T-helper 1 cell treated with Interleukin-12 subunit alpha and Interleukin-12 subunit beta and Interleukin-4 antibody, amounts not matched to agents 30 μg/mL and 1 μg/mL, for 36 hours (primary cell): Measurements from ENCODE around the gene TRIP12.
A peak's percentile ranks its signal among the peaks of the same experiment; 100 is the strongest.
"Not testable (repeated sequence)": the region's sequence is repeated elsewhere in the genome, so short reads cannot be mapped to it uniquely, and the experiment has no call there.

ENCODE experiments used
- H3K27ac Mint-ChIP-seq: one replicate; pipeline ENCODE4 v1.8.0; 2021; ENCODE audit warnings: mild to moderate bottlenecking, mixed read lengths
- H3K27me3 Mint-ChIP-seq: one replicate; pipeline ENCODE4 v1.8.0; 2021; ENCODE audit warnings: low read depth, mixed read lengths
- H3K36me3 Mint-ChIP-seq: one replicate; pipeline ENCODE4 v1.8.0; 2021; ENCODE audit warnings: low read depth, mixed read lengths
- H3K4me1 Mint-ChIP-seq: one replicate; pipeline ENCODE4 v1.8.0; 2021; ENCODE audit warnings: low read depth, mixed read lengths
- H3K4me3 Mint-ChIP-seq: one replicate; pipeline ENCODE4 v1.8.0; 2021; ENCODE audit warnings: mild to moderate bottlenecking, moderate library complexity, mixed read lengths
- H3K9me3 Mint-ChIP-seq: one replicate; pipeline ENCODE4 v1.8.0; 2021; ENCODE audit warnings: mixed read lengths

The TRIP12 gene

DNA sequence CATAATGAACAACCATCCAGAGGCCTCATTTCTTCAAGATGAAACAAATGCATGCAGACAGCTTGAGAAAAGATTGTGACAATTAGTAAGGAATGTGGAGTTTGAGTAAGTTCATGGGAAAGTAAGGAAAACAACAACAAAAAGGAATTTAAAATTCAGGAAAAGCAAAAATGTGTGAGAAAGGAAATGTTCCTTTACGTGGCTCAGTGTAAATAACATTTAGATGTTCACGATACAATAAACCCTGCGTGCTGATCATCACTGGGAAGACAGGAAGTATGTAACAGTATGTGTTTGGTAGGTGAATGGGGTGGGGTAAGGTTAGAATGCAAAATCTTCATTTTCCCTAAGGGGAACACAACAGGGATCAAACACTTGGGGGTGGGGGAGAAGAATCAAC lies 72.7 kb downstream of the TRIP12 start:
- H3K27ac Mint-ChIP-seq, result peak overlapping the region; percentile 34
- H3K4me1 Mint-ChIP-seq, result peaks cover 42% of the 10 kb centered on the region
- H3K36me3 Mint-ChIP-seq, result peaks cover 29% of the 10 kb centered on the region
- H3K27me3 Mint-ChIP-seq, result no peaks in the 10 kb centered on the region
- H3K9me3 Mint-ChIP-seq, result no peaks in the 10 kb centered on the region
- peak overlapping the region; percentile 30 for H3K4me3 Mint-ChIP-seq

DNA sequence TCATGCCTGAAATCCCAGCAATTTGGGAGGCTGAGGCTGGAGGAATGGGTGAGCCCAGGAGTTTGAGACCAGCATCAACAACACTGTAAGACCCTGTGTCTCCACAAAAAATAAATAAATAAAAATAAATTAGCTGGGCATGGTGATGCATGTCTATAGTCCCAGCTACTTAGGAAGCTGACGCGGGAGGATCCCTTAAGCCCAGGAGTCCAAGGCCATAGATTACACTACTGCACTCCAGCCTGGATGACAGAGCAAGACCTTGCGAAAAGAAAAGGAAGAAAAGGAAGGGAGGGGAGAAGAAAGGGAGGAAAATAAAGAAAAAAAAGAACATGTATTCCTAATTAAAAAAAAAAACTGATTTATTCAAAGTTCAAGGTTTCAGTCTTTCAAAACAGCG lies 78.2 kb downstream of the TRIP12 start:
- no peak overlapping the region for H3K4me3 Mint-ChIP-seq
- no peaks in the 10 kb centered on the region for H3K27me3 Mint-ChIP-seq
- H3K27ac Mint-ChIP-seq, result no peak overlapping the region
- H3K4me1 Mint-ChIP-seq, result peaks cover 17% of the 10 kb centered on the region
- peaks cover 27% of the 10 kb centered on the region for H3K36me3 Mint-ChIP-seq
- no peaks in the 10 kb centered on the region for H3K9me3 Mint-ChIP-seq

DNA sequence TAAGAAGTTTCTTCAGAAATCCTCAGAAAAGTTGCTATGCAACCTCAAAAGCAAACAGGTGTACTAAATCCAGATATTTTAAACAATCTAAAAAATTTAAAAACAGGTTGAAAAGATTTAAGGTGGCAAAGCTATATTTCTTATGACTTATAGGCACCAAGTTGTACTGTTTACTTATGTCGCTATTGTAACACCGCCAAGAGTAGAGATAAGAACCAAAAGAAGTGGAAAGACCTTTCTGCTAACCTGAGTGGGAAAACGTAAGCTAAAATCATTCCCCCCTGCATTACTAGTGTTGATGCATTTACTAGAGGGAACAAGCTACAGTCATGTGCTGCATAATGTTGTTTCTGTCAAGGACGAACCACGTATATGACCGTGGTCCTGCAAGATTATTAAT lies 83.1 kb downstream of the TRIP12 start:
- H3K36me3 Mint-ChIP-seq, result peaks cover 24% of the 10 kb centered on the region
- H3K4me3 Mint-ChIP-seq, result no peak overlapping the region
- H3K27ac Mint-ChIP-seq, result no peak overlapping the region
- peaks cover 31% of the 10 kb centered on the region for H3K4me1 Mint-ChIP-seq
- no peaks in the 10 kb centered on the region for H3K27me3 Mint-ChIP-seq
- no peaks in the 10 kb centered on the region for H3K9me3 Mint-ChIP-seq

DNA sequence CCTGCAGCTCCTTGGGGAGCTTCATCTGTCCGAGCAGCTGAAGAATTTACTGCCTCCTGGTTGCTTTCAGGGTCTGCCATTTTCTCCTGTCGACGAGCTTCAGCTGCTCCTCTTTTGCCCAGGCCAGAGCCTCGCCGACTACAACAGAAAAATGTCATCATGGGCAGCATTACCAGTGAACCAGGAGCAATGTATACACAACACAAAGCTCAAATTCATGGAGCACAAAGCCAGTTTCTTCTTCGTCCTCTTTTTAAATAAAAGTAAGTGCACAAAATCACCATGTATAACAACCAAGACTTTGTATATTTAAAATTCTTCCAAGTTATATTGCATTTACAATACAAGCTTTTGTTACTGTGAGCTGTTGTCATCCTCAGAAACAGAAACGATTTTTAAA lies 85.0 kb downstream of the TRIP12 start:
- peaks cover 26% of the 10 kb centered on the region for H3K36me3 Mint-ChIP-seq
- H3K27ac Mint-ChIP-seq, result no peak overlapping the region
- H3K27me3 Mint-ChIP-seq, result no peaks in the 10 kb centered on the region
- H3K4me3 Mint-ChIP-seq, result no peak overlapping the region
- no peaks in the 10 kb centered on the region for H3K9me3 Mint-ChIP-seq
- peaks cover 41% of the 10 kb centered on the region for H3K4me1 Mint-ChIP-seq

DNA sequence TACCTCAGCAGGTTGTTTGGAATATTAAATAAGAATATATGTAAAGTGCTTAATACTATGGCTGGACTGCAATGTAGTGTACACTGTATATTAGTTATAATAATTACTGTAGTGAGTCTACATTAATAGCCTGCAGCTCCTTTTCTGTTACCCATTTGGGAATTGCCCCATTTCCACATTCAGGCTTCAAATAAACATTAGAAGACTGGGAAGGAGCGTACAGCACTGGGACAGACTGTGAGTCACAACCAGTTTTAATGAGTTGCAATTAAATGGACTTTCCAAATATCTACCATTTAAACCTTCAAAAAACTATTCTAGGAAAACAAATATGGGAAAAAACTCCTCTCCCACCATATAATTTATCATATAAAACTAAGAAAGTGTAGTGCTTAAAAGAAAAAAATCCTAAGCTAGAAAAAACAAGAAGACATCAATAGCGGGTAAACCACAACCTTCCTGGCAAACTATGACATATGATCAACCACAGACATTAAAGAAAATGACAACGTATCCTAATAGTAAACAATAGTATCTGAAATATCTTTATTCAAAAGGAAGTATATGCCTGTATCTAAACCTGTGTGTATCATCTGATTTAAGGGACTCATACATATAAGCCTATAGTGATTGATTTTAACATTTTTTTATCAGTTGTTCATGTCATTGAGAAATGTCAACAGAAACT lies 86.1 kb downstream of the TRIP12 start:
- H3K9me3 Mint-ChIP-seq, result no peaks in the 10 kb centered on the region
- H3K4me1 Mint-ChIP-seq, result peaks cover 46% of the 10 kb centered on the region
- no peaks in the 10 kb centered on the region for H3K27me3 Mint-ChIP-seq
- H3K4me3 Mint-ChIP-seq, result peak overlapping the region; percentile 1
- peak overlapping the region; percentile 10 for H3K27ac Mint-ChIP-seq
- H3K36me3 Mint-ChIP-seq, result peaks cover 30% of the 10 kb centered on the region

DNA sequence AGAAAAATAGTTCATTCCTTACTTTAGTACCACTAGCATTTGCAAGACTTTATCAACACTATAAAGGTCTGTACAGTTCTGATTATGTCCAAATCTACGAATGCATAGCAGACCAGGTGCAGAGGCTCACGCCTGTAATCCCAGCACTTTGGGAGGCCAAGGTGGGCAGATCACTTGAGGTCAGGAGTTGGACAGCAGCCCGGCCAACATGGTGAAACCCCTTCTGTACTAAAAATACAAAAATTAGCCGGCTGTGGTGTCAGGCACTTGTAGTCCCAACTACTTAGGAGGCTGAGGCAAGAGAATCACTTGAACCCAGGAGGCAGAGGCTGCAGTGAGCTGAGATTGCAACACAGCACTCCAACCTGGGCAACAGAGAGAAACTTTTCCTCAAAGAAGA lies 87.4 kb downstream of the TRIP12 start:
- H3K9me3 Mint-ChIP-seq, H3K4me3 Mint-ChIP-seq, H3K27ac Mint-ChIP-seq, H3K27me3 Mint-ChIP-seq: not testable (repeated sequence)
- H3K36me3 Mint-ChIP-seq, result peaks cover 25% of the 10 kb centered on the region
- peaks cover 46% of the 10 kb centered on the region for H3K4me1 Mint-ChIP-seq

DNA sequence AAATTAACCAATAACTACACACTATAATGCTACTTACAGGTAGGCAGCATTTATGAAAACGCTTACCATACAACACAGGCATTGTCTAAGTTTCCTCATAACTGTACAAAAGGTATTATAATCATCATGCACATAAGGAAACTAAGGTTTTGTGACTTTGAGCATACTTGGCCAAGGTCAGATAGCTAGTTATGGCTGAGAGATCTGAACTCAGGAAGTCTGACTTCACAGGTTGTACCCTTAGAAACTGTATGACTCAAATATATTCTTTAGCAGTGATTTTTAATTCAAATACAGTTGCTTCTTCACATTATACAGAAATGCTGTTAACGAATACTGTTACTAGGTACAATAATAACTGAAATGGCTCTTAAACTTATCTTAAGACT lies 89.3 kb downstream of the TRIP12 start:
- Mint-ChIP-seq H3K9me3 (no peaks in the 10 kb centered on the region), H3K4me1 (peaks cover 50% of the 10 kb centered on the region), H3K4me3 (no peak overlapping the region), H3K27ac (no peak overlapping the region), H3K36me3 (peaks cover 38% of the 10 kb centered on the region), H3K27me3 (no peaks in the 10 kb centered on the region)

DNA sequence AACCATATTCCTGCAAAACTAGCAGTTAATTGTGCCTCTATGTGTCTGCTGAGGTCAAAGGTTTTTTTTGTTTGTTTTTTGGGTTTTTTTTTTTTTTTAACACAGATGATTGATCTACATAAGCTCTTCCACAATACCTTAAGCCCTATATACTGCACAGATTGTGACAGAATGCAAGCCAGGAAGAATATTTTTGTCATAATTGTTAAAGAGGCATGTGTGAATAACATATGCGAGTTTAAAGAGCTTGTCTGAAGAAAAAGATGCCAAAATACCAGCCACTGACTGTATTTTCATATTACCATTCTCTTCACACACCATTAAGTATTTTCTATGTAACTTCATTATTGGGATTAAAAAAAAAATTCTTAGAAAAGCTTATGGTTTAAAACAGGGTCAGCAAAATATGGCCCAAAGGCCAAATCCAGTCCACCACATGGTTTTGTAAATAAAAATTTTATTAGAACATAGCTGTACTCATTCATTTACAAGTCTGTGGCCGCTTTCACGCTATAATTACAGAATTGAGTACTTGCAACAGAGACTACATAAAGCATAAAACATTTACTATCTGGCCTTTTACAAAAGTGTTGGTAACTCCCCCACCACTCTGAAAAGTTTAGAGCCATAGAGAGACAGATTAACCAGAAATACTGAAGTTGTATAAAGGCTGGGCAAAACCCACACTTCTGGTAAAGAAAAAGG lies 89.9 kb downstream of the TRIP12 start:
- no peaks in the 10 kb centered on the region for H3K27me3 Mint-ChIP-seq
- H3K4me3 Mint-ChIP-seq, result no peak overlapping the region
- no peaks in the 10 kb centered on the region for H3K9me3 Mint-ChIP-seq
- H3K4me1 Mint-ChIP-seq, result peaks cover 44% of the 10 kb centered on the region
- peaks cover 40% of the 10 kb centered on the region for H3K36me3 Mint-ChIP-seq
- no peak overlapping the region for H3K27ac Mint-ChIP-seq

DNA sequence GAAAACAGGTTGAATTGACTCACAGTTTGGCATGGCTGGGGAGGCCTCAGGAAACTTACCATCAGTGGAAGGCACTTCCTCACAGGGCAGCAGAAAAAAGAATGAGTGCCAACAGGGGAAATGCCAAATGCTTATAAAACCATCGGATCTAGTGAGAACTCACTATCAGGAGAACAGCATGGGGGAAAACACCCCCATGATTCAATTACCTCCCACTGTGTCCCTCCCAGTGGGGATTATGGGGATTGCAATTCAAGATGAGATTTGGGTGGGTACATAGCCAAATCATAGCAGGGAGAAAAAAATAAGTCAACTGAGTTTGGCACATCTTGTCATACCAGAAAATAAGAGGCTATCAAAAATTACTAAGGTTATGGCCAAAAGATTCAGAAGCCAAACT lies 96.3 kb downstream of the TRIP12 start:
- Mint-ChIP-seq H3K9me3 (peaks cover 8% of the 10 kb centered on the region), H3K4me3 (no peak overlapping the region), H3K4me1 (peaks cover 35% of the 10 kb centered on the region), H3K27me3 (no peaks in the 10 kb centered on the region), H3K36me3 (peaks cover 55% of the 10 kb centered on the region), H3K27ac (no peak overlapping the region)

DNA sequence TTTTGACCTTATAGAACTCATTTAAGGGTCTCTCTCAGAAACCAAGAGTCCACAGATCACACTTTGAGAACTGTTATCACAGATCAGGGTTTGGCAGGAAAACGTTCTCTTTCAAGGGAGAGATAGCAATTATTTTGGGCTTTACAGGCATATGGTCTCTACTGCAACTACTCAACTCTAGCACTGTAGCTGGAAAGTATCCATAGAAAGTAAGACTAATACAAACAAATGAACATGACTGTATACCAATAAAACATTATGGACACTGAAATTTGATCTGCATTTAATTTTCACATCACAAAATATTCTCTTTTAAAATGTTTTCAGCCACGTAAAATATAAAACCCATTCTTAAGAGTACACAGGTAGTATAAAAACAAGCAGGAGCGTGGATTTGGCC lies 100.5 kb downstream of the TRIP12 start:
- Mint-ChIP-seq H3K9me3 (peaks cover 8% of the 10 kb centered on the region), H3K27ac (no peak overlapping the region), H3K4me3 (no peak overlapping the region), H3K4me1 (peaks cover 39% of the 10 kb centered on the region), H3K36me3 (peaks cover 56% of the 10 kb centered on the region), H3K27me3 (no peaks in the 10 kb centered on the region)

DNA sequence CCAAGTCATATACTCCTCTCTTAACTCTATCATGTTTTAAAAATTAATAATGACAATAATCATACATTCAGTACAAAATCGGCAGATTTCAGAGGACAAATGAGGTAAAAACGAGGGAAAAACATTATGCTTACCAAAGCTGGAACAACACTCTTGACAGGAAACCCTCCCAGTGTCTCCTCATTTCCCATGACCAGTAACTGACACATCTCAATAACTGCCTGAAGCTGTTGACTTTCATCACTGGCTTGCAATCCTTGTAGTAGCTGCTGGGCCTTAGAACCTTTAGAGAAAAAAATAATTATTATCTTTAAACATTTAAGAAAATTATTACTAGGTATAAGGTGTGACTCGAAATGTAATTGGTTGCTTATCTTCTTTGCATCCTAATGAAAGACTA lies 103.6 kb downstream of the TRIP12 start:
- Mint-ChIP-seq H3K4me1 (peaks cover 33% of the 10 kb centered on the region), H3K27ac (no peak overlapping the region), H3K4me3 (no peak overlapping the region), H3K9me3 (no peaks in the 10 kb centered on the region), H3K27me3 (no peaks in the 10 kb centered on the region), H3K36me3 (peaks cover 36% of the 10 kb centered on the region)

DNA sequence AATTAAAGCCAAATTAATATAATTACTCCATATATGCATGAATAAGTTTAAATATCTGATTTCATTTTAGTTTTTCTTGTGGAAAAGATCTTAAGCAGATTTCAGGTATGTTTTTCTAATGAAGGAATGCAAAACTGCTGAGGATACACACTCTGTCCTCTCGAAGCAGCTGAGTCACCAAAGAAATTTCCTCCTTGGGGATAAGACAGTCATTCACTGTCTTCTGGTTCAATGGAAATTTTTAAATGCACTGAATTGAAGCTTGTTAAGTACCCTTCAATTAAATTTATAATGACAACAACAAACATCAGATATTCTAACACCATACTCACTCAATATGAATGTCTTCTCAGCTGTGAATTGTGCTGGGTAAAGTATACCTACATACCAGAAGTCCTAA lies 106.0 kb downstream of the TRIP12 start:
- H3K4me1 Mint-ChIP-seq, result peaks cover 15% of the 10 kb centered on the region
- no peaks in the 10 kb centered on the region for H3K9me3 Mint-ChIP-seq
- no peaks in the 10 kb centered on the region for H3K27me3 Mint-ChIP-seq
- H3K36me3 Mint-ChIP-seq, result peaks cover 30% of the 10 kb centered on the region
- H3K4me3 Mint-ChIP-seq, result no peak overlapping the region
- no peak overlapping the region for H3K27ac Mint-ChIP-seq

DNA sequence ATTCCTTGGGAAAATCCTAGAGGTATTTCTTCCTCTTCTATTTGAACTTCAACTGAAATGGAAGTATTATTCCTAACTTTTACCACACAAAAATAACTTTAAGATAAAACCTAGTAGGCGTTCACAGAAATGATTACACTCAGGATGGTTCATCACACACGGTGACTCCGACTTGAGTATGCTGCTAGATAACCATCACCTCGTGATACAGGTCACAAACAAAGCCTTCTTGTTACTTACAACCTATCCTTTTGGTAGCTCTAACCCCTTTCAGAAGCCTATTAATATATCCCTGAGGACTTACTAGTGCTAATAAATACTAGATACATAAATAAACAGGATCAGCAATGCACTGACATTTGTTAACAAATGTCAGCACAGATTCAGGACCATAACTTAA lies 106.5 kb downstream of the TRIP12 start:
- H3K27ac Mint-ChIP-seq, result no peak overlapping the region

DNA sequence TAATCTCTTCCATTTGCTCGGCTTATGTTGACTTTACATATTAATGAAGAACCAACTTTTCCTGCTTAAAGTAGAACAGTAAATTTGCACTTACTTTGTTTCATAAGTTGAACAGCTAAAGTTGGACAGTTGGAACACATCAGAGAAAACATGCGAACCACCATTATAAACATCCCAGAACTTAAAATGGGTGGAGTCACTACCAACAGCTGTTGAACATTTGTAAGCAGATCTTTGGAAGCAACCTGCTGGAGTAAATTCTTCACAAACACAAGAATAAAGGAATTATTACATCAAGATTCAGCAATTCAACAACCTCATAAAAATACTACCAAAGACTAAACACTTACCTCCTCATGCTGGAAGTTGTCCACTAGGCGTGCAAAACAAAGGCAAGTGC lies 111.0 kb downstream of the TRIP12 start:
- Mint-ChIP-seq H3K4me1 (peaks cover 9% of the 10 kb centered on the region), H3K27me3 (no peaks in the 10 kb centered on the region), H3K36me3 (peaks cover 39% of the 10 kb centered on the region), H3K27ac (no peak overlapping the region), H3K4me3 (no peak overlapping the region), H3K9me3 (no peaks in the 10 kb centered on the region)

More for the DNA sequence above, 106.5 kb downstream of the TRIP12 start:
- no peak overlapping the region for H3K4me3 Mint-ChIP-seq
- peaks cover 17% of the 10 kb centered on the region for H3K4me1 Mint-ChIP-seq
- no peaks in the 10 kb centered on the region for H3K27me3 Mint-ChIP-seq
- peaks cover 33% of the 10 kb centered on the region for H3K36me3 Mint-ChIP-seq
- no peaks in the 10 kb centered on the region for H3K9me3 Mint-ChIP-seq

DNA sequence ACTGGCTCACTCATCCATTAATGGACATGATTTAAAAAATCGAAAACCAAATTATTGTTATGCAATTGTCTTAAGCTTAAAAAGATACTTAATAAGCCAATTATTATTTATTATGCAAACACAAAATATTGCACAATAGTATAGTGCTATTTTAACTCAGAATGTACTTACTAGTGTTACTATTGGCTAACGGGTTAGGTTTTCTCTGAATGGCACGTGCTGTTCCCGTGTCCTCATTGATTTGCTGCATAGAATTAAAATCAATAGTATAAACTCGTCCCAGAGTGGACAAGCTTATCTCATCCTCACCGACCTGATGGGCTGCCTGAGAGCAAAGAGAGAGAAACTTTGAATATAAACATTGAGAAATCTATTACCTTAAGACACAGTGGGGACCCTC lies 116.2 kb downstream of the TRIP12 start:
- peaks cover 2% of the 10 kb centered on the region for H3K4me1 Mint-ChIP-seq
- no peak overlapping the region for H3K4me3 Mint-ChIP-seq
- H3K36me3 Mint-ChIP-seq, result peaks cover 39% of the 10 kb centered on the region

More for the DNA sequence above, 116.2 kb downstream of the TRIP12 start:
- no peaks in the 10 kb centered on the region for H3K27me3 Mint-ChIP-seq
- H3K9me3 Mint-ChIP-seq, result no peaks in the 10 kb centered on the region
- H3K27ac Mint-ChIP-seq, result no peak overlapping the region
